Transverse colon (tissue), 4 donors: ENCODE measurements around the gene RC3H1.

Experiments used
- POLR2A ChIP-seq: fragments of 450-650 bp; IDR thresholded peaks from one replicate; pipeline ENCODE4 v1.6.1; 2016; ENCODE audit warnings: antibody characterized with exemption, mild to moderate bottlenecking, moderate library complexity
- POLR2AphosphoS5 ChIP-seq, 3 donors: sonication (generic); formaldehyde crosslinking; IDR thresholded peaks; one replicate each; pipeline ENCODE4 v1.6.1; 2016; ENCODE audit warnings: antibody characterized with exemption in 3 of 3
- TF ChIP-seq, protein P1 (sequence below), 5 experiments: fragments of 200-600 bp in 3 of 5; fragments of 450-650 bp in 2 of 5; sonication (generic) in 3 of 5; IDR thresholded peaks; 1 replicate in 2 of 5; 2 replicates in 3 of 5; pipeline ENCODE4 v1.5.1; 2016 to 2017; ENCODE audit warnings: antibody characterized with exemption in 5 of 5, inconsistent platforms in 3 of 5, mild to moderate bottlenecking in 2 of 5, moderate library complexity in 1 of 5

GRCh38 chr1:173888749-173889148 lies 133.4 kb downstream of the RC3H1 start:
- no peak for TF ChIP-seq POLR2AphosphoS5 (IDR thresholded peaks at IDR 0.05)
- TF ChIP-seq, protein P1, sequence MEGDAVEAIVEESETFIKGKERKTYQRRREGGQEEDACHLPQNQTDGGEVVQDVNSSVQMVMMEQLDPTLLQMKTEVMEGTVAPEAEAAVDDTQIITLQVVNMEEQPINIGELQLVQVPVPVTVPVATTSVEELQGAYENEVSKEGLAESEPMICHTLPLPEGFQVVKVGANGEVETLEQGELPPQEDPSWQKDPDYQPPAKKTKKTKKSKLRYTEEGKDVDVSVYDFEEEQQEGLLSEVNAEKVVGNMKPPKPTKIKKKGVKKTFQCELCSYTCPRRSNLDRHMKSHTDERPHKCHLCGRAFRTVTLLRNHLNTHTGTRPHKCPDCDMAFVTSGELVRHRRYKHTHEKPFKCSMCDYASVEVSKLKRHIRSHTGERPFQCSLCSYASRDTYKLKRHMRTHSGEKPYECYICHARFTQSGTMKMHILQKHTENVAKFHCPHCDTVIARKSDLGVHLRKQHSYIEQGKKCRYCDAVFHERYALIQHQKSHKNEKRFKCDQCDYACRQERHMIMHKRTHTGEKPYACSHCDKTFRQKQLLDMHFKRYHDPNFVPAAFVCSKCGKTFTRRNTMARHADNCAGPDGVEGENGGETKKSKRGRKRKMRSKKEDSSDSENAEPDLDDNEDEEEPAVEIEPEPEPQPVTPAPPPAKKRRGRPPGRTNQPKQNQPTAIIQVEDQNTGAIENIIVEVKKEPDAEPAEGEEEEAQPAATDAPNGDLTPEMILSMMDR (IDR thresholded peaks at IDR 0.05), result no peak
- no peak for TF ChIP-seq POLR2A
